PC-3 (cell line): Measurements from ENCODE around the gene BTBD17. TPM values are rescaled to one million over a fixed set of nuclear protein-coding genes. Genes with fewer than 3 reads are reported as not detected.

Source experiments
- ATAC-seq: fragments of 200-7000 bp; cut with Tn5 transposase; 2 replicates; pipeline ENCODE4 v1.9.1; 2020; ENCODE audit warnings: mild to moderate bottlenecking, moderate library complexity
- BruUV-seq: library from RNA; stranded (reverse); fragments of 400-500 nt; replicated peaks from 2 replicates; lab custom pipeline; 2021; lab: Mats Ljungman, UMichigan
- CTCF ChIA-PET: fragments of 300-600 bp; sonication (Branson Sonifier 250); formaldehyde crosslinking; loops from one replicate; lab custom pipeline; 2022; ENCODE audit warnings: antibody characterized with exemption; lab: Charles Lee
- POLR2A ChIA-PET: fragments of 300-600 bp; sonication (Branson Sonifier 250); formaldehyde crosslinking; loops from one replicate; lab custom pipeline; 2022; ENCODE audit warnings: antibody characterized with exemption; ENCODE audit not compliant: unreplicated experiment; lab: Charles Lee
- DNase-seq: peaks from one replicate; pipeline ENCODE4 v3.0.0-alpha.2; 2015
- H2AFZ ChIP-seq: fragments of 300-600 bp; sonication (generic); 2 replicates; pipeline ENCODE4 v1.6.0; 2016; ENCODE audit warnings: antibody characterized with exemption, low read length
- H3F3A ChIP-seq: fragments of 300-600 bp; sonication (generic); one replicate; pipeline ENCODE4 v1.6.0; 2017; ENCODE audit warnings: antibody characterized with exemption, low read length, control low read depth, mild to moderate bottlenecking; ENCODE audit not compliant: unreplicated experiment
- H3K27ac ChIP-seq: fragments of 300-600 bp; sonication (generic); 2 replicates; pipeline ENCODE4 v1.5.1; 2016; ENCODE audit warnings: mild to moderate bottlenecking, low read length
- H3K27me3 ChIP-seq: fragments of 300-600 bp; sonication (generic); 2 replicates; pipeline ENCODE4 v1.6.1; 2016; ENCODE audit warnings: low read length, mixed read lengths
- H3K36me3 ChIP-seq: fragments of 300-600 bp; sonication (generic); 2 replicates; pipeline ENCODE4 v1.6.1; 2016; ENCODE audit warnings: low read depth, mixed run types, low read length, mixed read lengths
- H3K4me1 ChIP-seq: fragments of 300-600 bp; sonication (generic); 2 replicates; pipeline ENCODE4 v1.5.1; 2016; ENCODE audit warnings: low read length; ENCODE audit not compliant: insufficient read depth
- H3K4me2 ChIP-seq: fragments of 300-600 bp; sonication (generic); 2 replicates; pipeline ENCODE4 v1.6.0; 2016; ENCODE audit warnings: low read length
- H3K4me3 ChIP-seq: fragments of 300-600 bp; sonication (generic); 2 replicates; pipeline ENCODE4 v1.5.1; 2016; ENCODE audit warnings: mild to moderate bottlenecking, low read length, mixed read lengths
- H3K79me2 ChIP-seq: fragments of 300-600 bp; sonication (generic); 2 replicates; pipeline ENCODE4 v1.6.1; 2017; ENCODE audit warnings: low read length, mixed read lengths
- H3K9ac ChIP-seq: fragments of 300-600 bp; sonication (generic); 2 replicates; pipeline ENCODE4 v1.6.0; 2016; ENCODE audit warnings: mild to moderate bottlenecking, low read length
- H3K9me2 ChIP-seq: fragments of 300-600 bp; sonication (generic); replicated peaks from 2 replicates; pipeline ENCODE4 v1.6.1; 2016; ENCODE audit warnings: mixed run types, low read length, mixed read lengths
- H3K9me3 ChIP-seq: fragments of 300-600 bp; sonication (generic); 2 replicates; pipeline ENCODE4 v1.6.1; 2016; ENCODE audit warnings: low read length, mixed read lengths
- H4K20me1 ChIP-seq: fragments of 300-600 bp; sonication (generic); 2 replicates; pipeline ENCODE4 v1.6.1; 2016; ENCODE audit warnings: low read length, mixed read lengths
- EZH2 ChIP-seq: fragments of 300-600 bp; sonication (generic); IDR thresholded peaks from one replicate; pipeline ENCODE4 v1.6.1; 2017; ENCODE audit warnings: antibody characterized with exemption, mild to moderate bottlenecking, low read length; ENCODE audit not compliant: unreplicated experiment
- EZH2phosphoT487 ChIP-seq: fragments of 300-600 bp; sonication (generic); IDR thresholded peaks from 2 replicates; pipeline ENCODE4 v1.6.1; 2018; ENCODE audit warnings: mild to moderate bottlenecking, antibody characterized with exemption, low read length, borderline replicate concordance
- intact Hi-C: fragments of 100-400 bp; cut with micrococcal nuclease; formaldehyde crosslinking; loops from 2 replicates; pipeline ENCODE4 v1.9.0; 2023
- total RNA-seq: library from RNA; depleted of rRNA; stranded (reverse); fragments of >200 nt; gene quantifications from 2 replicates; pipeline ENCODE4 v1.2.3, GENCODE V29; 2014
- TF ChIP-seq, protein P1 (sequence below): fragments of 300-600 bp; sonication (generic); conservative IDR thresholded peaks from 2 replicates; pipeline ENCODE4 v1.5.1; 2017; ENCODE audit warnings: antibody characterized with exemption, low read depth, mild to moderate bottlenecking, low read length

Gene BTBD17
- total RNA-seq, 1 experiment from 2014 or later = not detected

DNA sequence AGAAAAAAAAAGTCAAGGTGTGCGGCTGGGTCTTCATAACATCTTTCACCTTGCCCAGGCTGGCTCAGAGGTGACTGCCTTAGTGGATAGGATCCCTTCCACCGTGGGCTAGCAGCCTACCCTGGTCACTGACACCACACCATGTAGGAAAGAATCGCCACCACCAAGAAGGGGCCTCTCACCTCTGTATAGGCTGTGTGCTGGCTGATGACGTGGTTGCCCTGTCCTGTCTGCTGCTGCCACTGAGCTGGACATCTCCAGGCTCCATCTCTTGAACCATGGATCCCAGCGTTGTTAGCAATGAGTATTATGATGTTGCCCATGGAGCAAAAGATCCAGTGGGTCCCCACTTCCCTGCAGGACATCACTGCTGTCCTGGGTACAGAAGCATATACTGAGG lies 5.5 kb upstream of the BTBD17 start, which contains the start of gene GPR142:
TSS of gene GPR142 (plus strand) at position 301 of the 400 bp plus-strand sequence. CDS start 2,035 bp downstream, outside the sequence.
- peaks cover 16% of the 10 kb centered on the region for H3K27me3 ChIP-seq
- POLR2A ChIA-PET = no interaction called here

DNA sequence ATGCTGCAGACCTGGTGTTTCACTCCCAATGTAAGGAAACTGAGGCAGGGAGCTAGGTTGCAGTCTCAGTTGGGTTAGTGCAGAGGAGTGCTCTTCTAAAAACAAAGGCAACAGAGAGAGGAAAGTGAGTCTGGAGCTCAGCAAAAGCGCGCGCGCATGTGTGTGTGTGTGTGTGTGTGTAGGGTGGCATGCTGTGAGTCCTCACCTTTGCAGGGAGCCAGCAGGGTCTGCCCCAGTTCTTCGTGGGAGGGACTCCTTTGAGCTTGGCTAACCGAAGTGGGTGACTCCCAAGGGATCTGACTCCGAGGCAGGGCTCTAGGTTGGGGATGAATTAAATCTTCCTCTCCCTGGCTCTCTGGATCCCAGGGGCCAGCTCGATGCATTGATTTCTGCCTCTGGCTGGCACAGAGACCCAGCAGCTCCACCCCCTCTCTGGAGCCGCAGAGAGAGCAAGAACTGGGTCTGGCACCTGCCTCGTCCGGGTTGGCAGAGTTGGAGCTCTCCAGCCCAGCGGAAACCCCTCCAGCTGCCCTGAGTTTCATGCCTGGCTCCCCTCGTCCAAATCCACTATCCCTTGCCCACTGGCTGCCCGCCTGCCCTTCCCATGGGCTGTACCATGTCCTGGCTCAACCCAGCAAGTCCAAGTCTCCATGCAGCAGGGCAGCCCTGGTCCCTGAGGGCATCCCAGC lies 1.3 kb upstream of the BTBD17 start:
- H3K27me3 ChIP-seq = peaks cover 50% of the 10 kb centered on the region
- TF ChIP-seq EZH2 = no peak
- TF ChIP-seq, protein P1, sequence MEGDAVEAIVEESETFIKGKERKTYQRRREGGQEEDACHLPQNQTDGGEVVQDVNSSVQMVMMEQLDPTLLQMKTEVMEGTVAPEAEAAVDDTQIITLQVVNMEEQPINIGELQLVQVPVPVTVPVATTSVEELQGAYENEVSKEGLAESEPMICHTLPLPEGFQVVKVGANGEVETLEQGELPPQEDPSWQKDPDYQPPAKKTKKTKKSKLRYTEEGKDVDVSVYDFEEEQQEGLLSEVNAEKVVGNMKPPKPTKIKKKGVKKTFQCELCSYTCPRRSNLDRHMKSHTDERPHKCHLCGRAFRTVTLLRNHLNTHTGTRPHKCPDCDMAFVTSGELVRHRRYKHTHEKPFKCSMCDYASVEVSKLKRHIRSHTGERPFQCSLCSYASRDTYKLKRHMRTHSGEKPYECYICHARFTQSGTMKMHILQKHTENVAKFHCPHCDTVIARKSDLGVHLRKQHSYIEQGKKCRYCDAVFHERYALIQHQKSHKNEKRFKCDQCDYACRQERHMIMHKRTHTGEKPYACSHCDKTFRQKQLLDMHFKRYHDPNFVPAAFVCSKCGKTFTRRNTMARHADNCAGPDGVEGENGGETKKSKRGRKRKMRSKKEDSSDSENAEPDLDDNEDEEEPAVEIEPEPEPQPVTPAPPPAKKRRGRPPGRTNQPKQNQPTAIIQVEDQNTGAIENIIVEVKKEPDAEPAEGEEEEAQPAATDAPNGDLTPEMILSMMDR = no peak
- TF ChIP-seq EZH2phosphoT487 = no peak
- DNase-seq = no peak
- BruUV-seq = no TSS peak
- no peak overlapping the region for H2AFZ ChIP-seq
- no peaks in the 10 kb centered on the region for H3F3A ChIP-seq
- intact Hi-C loops = loop anchor here (5.0 kb wide), 1 partner anchor 151 kb away; the partner anchor contains the start of gene TTYH2
- H3K36me3 ChIP-seq = no peaks in the 10 kb centered on the region
- no peaks in the 10 kb centered on the region for H4K20me1 ChIP-seq
- H3K79me2 ChIP-seq = no peaks in the 10 kb centered on the region
- H3K9ac ChIP-seq = no peak overlapping the region
- no peak overlapping the region for H3K27ac ChIP-seq
- POLR2A ChIA-PET = no interaction called here
- no peak overlapping the region for H3K4me2 ChIP-seq
- no peaks in the 10 kb centered on the region for H3K9me3 ChIP-seq
- CTCF ChIA-PET = interaction anchor here (1.1 to 1.6 kb wide), 3 partner anchors 17 to 61 kb away, joined by 3 to 4 read pairs (median 3); no protein-coding TSS in a partner anchor
- no peaks in the 10 kb centered on the region for H3K4me1 ChIP-seq
- no peak overlapping the region for H3K4me3 ChIP-seq
- no peaks in the 10 kb centered on the region for H3K9me2 ChIP-seq
- no peak for ATAC-seq

More for the DNA sequence above, 5.5 kb upstream of the BTBD17 start, which contains the start of gene GPR142:
- no peaks in the 10 kb centered on the region for H3K9me3 ChIP-seq
- intact Hi-C loops = loop anchor here (5.0 kb wide), 1 partner anchor 235 kb away; no protein-coding TSS in a partner anchor
- no peak within 1 kb of the TSS for H3K4me3 ChIP-seq
- no peak within 1 kb of the TSS for H2AFZ ChIP-seq
- H3K4me2 ChIP-seq = no peak within 1 kb of the TSS
- H3K36me3 ChIP-seq = no peaks in the 10 kb centered on the region
- ATAC-seq = no peak
- TF ChIP-seq, protein P1 = no peak
- TF ChIP-seq EZH2phosphoT487 (no peak), EZH2 (no peak)
- no peaks in the 10 kb centered on the region for H3K9me2 ChIP-seq
- DNase-seq = no peak
- H3K27ac ChIP-seq = no peak within 1 kb of the TSS
- BruUV-seq = no TSS peak
- H3K79me2 ChIP-seq = no peaks in the 10 kb centered on the region
- no peak within 1 kb of the TSS for H3K9ac ChIP-seq
- H3K4me1 ChIP-seq = 0 out of 2 replicates have a peak, but pooled peaks cover 4% of the 10 kb centered on the region
- no peaks in the 10 kb centered on the region for H3F3A ChIP-seq
- no peaks in the 10 kb centered on the region for H4K20me1 ChIP-seq
- CTCF ChIA-PET = interaction anchor here (1.0 to 2.6 kb wide), 2 partner anchors 13 to 124 kb away, joined by 4 to 15 read pairs; no protein-coding TSS in a partner anchor

DNA sequence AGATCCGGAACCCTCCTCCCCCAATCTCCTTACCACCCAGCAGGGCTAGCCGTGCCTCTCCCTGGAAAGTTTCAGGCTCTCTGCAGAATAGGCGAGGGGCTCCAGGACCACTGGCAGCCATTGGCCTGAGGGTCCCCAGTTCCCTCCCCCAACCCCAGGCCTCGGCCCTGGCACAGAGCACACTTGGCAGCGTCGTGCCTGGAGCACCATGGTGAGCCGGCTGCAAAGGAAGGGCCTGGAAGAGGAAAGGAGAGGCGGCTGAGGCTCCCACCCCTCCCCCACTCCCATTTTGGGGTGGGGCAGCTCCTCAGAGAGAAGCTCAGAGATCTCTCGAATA lies 369 bp upstream of the BTBD17 start:
- no peaks in the 10 kb centered on the region for H3K9me2 ChIP-seq
- no peaks in the 10 kb centered on the region for H4K20me1 ChIP-seq
- no peaks in the 10 kb centered on the region for H3K36me3 ChIP-seq
- CTCF ChIA-PET = interaction anchor here (0.9 to 1.4 kb wide), 5 partner anchors 56 to 319 kb away, joined by 3 to 7 read pairs (median 3); partner anchors contain the start of gene TTYH2
- H2AFZ ChIP-seq = no peak overlapping the region
- no TSS peak for BruUV-seq
- no peaks in the 10 kb centered on the region for H3K4me1 ChIP-seq
- POLR2A ChIA-PET = no interaction called here
- no peaks in the 10 kb centered on the region for H3K9me3 ChIP-seq
- ATAC-seq (no peak), DNase-seq (no peak)
- H3F3A ChIP-seq = no peaks in the 10 kb centered on the region
- intact Hi-C loops = loop anchor here (5.0 kb wide), 1 partner anchor 150 kb away; the partner anchor contains the start of gene TTYH2
- H3K27ac ChIP-seq = no peak overlapping the region
- no peaks in the 10 kb centered on the region for H3K79me2 ChIP-seq
- H3K4me2 ChIP-seq = no peak overlapping the region
- H3K27me3 ChIP-seq = peaks cover 60% of the 10 kb centered on the region
- H3K9ac ChIP-seq = no peak overlapping the region
- TF ChIP-seq, protein P1 = no peak
- TF ChIP-seq EZH2phosphoT487 (no peak), EZH2 (no peak)
- no peak overlapping the region for H3K4me3 ChIP-seq
